Activated CD4-positive, alpha-beta T cell treated with anti-CD3 and anti-CD28 coated beads, Interleukin-2, amount 10 ng/mL, durations not matched to agents 24 days and 14 days (primary cell): Measurements from ENCODE around the gene SEZ6. TPM values are rescaled to one million over a fixed set of nuclear protein-coding genes. Genes with fewer than 3 reads are reported as not detected.

ENCODE experiments used
- DNase-seq: peaks from one replicate; pipeline ENCODE4 v3.0.0; 2022
- H3K27ac Mint-ChIP-seq: one replicate; pipeline ENCODE4 v1.8.0; 2022; ENCODE audit warnings: mild to moderate bottlenecking, mixed read lengths
- H3K27me3 Mint-ChIP-seq: one replicate; pipeline ENCODE4 v1.8.0; 2022; ENCODE audit warnings: mixed read lengths
- H3K36me3 Mint-ChIP-seq: one replicate; pipeline ENCODE4 v1.8.0; 2022; ENCODE audit warnings: low read depth, mild to moderate bottlenecking, mixed read lengths
- H3K4me1 Mint-ChIP-seq: one replicate; pipeline ENCODE4 v1.8.0; 2021; ENCODE audit warnings: mixed read lengths
- H3K4me3 Mint-ChIP-seq: one replicate; pipeline ENCODE4 v1.8.0; 2022; ENCODE audit warnings: mild to moderate bottlenecking, moderate library complexity, mixed read lengths
- H3K9me3 Mint-ChIP-seq: one replicate; pipeline ENCODE4 v1.8.0; 2021; ENCODE audit warnings: mixed read lengths
- intact Hi-C: fragments of 100-400 bp; cut with micrococcal nuclease; formaldehyde crosslinking; loops from one replicate; pipeline ENCODE4 v1.15.1; 2023
- total RNA-seq: library from RNA; stranded (reverse); gene quantifications from 2 replicates; pipeline ENCODE4 v1.2.3, GENCODE V29; 2022

SEZ6 gene
- total RNA-seq, 1 donor from 2014 or later: not detected

- intact Hi-C loops: no loop called here
- H3K27me3 Mint-ChIP-seq: peaks cover 7% of the 10 kb centered on the region
- no peak within 1 kb of the TSS for H3K4me3 Mint-ChIP-seq
- no peak within 1 kb of the TSS for H3K27ac Mint-ChIP-seq
- H3K9me3 Mint-ChIP-seq: no peaks in the 10 kb centered on the region
- peaks cover 5% of the 10 kb centered on the region for H3K4me1 Mint-ChIP-seq
- no peak for DNase-seq
- no peaks in the 10 kb centered on the region for H3K36me3 Mint-ChIP-seq
These were observed 37.1 kb upstream of the SEZ6 start, which contains the start of gene PIPOX for GRCh38 chr17:29042679-29043538. TSS of gene PIPOX (plus strand) at chr17:29043141. CDS start at chr17:29043226, 85 bp downstream.

GRCh38 chr17:29042026-29042678 is 36.3 kb upstream of the SEZ6 start:
- Mint-ChIP-seq H3K4me3 (no peak overlapping the region), H3K9me3 (no peaks in the 10 kb centered on the region), H3K27me3 (peaks cover 4% of the 10 kb centered on the region), H3K27ac (no peak overlapping the region), H3K4me1 (peaks cover 5% of the 10 kb centered on the region), H3K36me3 (no peaks in the 10 kb centered on the region)
- no peak for DNase-seq
- intact Hi-C loops: no loop called here

- no peak overlapping the region for H3K4me3 Mint-ChIP-seq
- intact Hi-C loops: no loop called here
- DNase-seq: no peak
- H3K36me3 Mint-ChIP-seq: no peaks in the 10 kb centered on the region
- H3K27ac Mint-ChIP-seq: no peak overlapping the region
- peaks cover 3% of the 10 kb centered on the region for H3K27me3 Mint-ChIP-seq
- H3K4me1 Mint-ChIP-seq: peaks cover 5% of the 10 kb centered on the region
- H3K9me3 Mint-ChIP-seq: no peaks in the 10 kb centered on the region
These were observed 35.7 kb upstream of the SEZ6 start for GRCh38 chr17:29041571-29041970.

- peaks cover 5% of the 10 kb centered on the region for H3K4me1 Mint-ChIP-seq
- H3K4me3 Mint-ChIP-seq: no peak overlapping the region
- H3K9me3 Mint-ChIP-seq: no peaks in the 10 kb centered on the region
- no peak for DNase-seq
- no peaks in the 10 kb centered on the region for H3K36me3 Mint-ChIP-seq
- no peak overlapping the region for H3K27ac Mint-ChIP-seq
- peaks cover 2% of the 10 kb centered on the region for H3K27me3 Mint-ChIP-seq
- intact Hi-C loops: no loop called here
These were observed 35.3 kb upstream of the SEZ6 start for GRCh38 chr17:29041091-29041490.

- H3K4me1 Mint-ChIP-seq: peaks cover 4% of the 10 kb centered on the region
- intact Hi-C loops: no loop called here
- peaks cover 5% of the 10 kb centered on the region for H3K9me3 Mint-ChIP-seq
- no peak for DNase-seq
- peaks cover 7% of the 10 kb centered on the region for H3K27me3 Mint-ChIP-seq
- no peak overlapping the region for H3K27ac Mint-ChIP-seq
- no peak overlapping the region for H3K4me3 Mint-ChIP-seq
- no peaks in the 10 kb centered on the region for H3K36me3 Mint-ChIP-seq
These were observed 34.1 kb upstream of the SEZ6 start for GRCh38 chr17:29039764-29040598.

GRCh38 chr17:29038085-29038795 is 32.4 kb upstream of the SEZ6 start:
- intact Hi-C loops: no loop called here
- peaks cover 17% of the 10 kb centered on the region for H3K27me3 Mint-ChIP-seq
- H3K36me3 Mint-ChIP-seq: no peaks in the 10 kb centered on the region

GRCh38 chr17:29037739-29038084 is 31.9 kb upstream of the SEZ6 start:
- Mint-ChIP-seq H3K36me3 (no peaks in the 10 kb centered on the region), H3K4me3 (no peak overlapping the region), H3K9me3 (peaks cover 9% of the 10 kb centered on the region), H3K27ac (no peak overlapping the region), H3K4me1 (peaks cover 3% of the 10 kb centered on the region), H3K27me3 (peaks cover 19% of the 10 kb centered on the region)
- no peak for DNase-seq
- intact Hi-C loops: no loop called here

More at GRCh38 chr17:29038085-29038795, 32.4 kb upstream of the SEZ6 start:
- Mint-ChIP-seq H3K4me3 (no peak overlapping the region), H3K27ac (no peak overlapping the region), H3K4me1 (peaks cover 4% of the 10 kb centered on the region), H3K9me3 (peaks cover 9% of the 10 kb centered on the region)
- DNase-seq: no peak

GRCh38 chr17:29036584-29036983 is 30.8 kb upstream of the SEZ6 start:
- peaks cover 9% of the 10 kb centered on the region for H3K9me3 Mint-ChIP-seq
- H3K27me3 Mint-ChIP-seq: peaks cover 29% of the 10 kb centered on the region
- H3K27ac Mint-ChIP-seq: no peak overlapping the region
- no peaks in the 10 kb centered on the region for H3K4me1 Mint-ChIP-seq
- H3K4me3 Mint-ChIP-seq: no peak overlapping the region
- DNase-seq: no peak
- intact Hi-C loops: no loop called here
- no peaks in the 10 kb centered on the region for H3K36me3 Mint-ChIP-seq

- Mint-ChIP-seq H3K4me3 (no peak overlapping the region), H3K9me3 (peaks cover 9% of the 10 kb centered on the region), H3K36me3 (no peaks in the 10 kb centered on the region), H3K4me1 (no peaks in the 10 kb centered on the region), H3K27ac (no peak overlapping the region), H3K27me3 (peaks cover 39% of the 10 kb centered on the region)
- intact Hi-C loops: no loop called here
- DNase-seq: no peak
These were observed 28.7 kb upstream of the SEZ6 start for GRCh38 chr17:29034510-29034909.

- no peak overlapping the region for H3K27ac Mint-ChIP-seq
- no peaks in the 10 kb centered on the region for H3K4me1 Mint-ChIP-seq
- no peaks in the 10 kb centered on the region for H3K36me3 Mint-ChIP-seq
- DNase-seq: no peak
- H3K9me3 Mint-ChIP-seq: peaks cover 9% of the 10 kb centered on the region
- intact Hi-C loops: no loop called here
- no peak overlapping the region for H3K4me3 Mint-ChIP-seq
- peaks cover 43% of the 10 kb centered on the region for H3K27me3 Mint-ChIP-seq
These were observed 27.0 kb upstream of the SEZ6 start for GRCh38 chr17:29032857-29033197.

GRCh38 chr17:29032013-29032856 is 26.4 kb upstream of the SEZ6 start:
- Mint-ChIP-seq H3K9me3 (peaks cover 9% of the 10 kb centered on the region), H3K4me1 (no peaks in the 10 kb centered on the region), H3K4me3 (no peak overlapping the region), H3K27ac (no peak overlapping the region), H3K36me3 (no peaks in the 10 kb centered on the region), H3K27me3 (peaks cover 44% of the 10 kb centered on the region)
- no peak for DNase-seq
- intact Hi-C loops: no loop called here

GRCh38 chr17:29031488-29031887 is 25.7 kb upstream of the SEZ6 start:
- Mint-ChIP-seq H3K27me3 (peaks cover 47% of the 10 kb centered on the region), H3K4me1 (no peaks in the 10 kb centered on the region), H3K36me3 (no peaks in the 10 kb centered on the region)

More at GRCh38 chr17:29031488-29031887, 25.7 kb upstream of the SEZ6 start:
- intact Hi-C loops: no loop called here
- Mint-ChIP-seq H3K4me3 (no peak overlapping the region), H3K9me3 (peaks cover 9% of the 10 kb centered on the region), H3K27ac (no peak overlapping the region)
- no peak for DNase-seq
